H1 (cell line): ENCODE data around the gene ZNF541. TPM values are rescaled to one million over a fixed set of nuclear protein-coding genes. Genes with fewer than 3 reads are reported as not detected.
A peak's percentile ranks its signal among the peaks of the same experiment; 100 is the strongest.

Experiments used
- CTCF ChIA-PET: fragments of 300-600 bp; sonication (Branson Sonifier 250); formaldehyde crosslinking; loops from one replicate; lab custom pipeline; 2021; ENCODE audit not compliant: partially characterized antibody; lab: Charles Lee
- POLR2A ChIA-PET: fragments of 300-600 bp; sonication (Branson Sonifier 250); formaldehyde crosslinking; loops from one replicate; lab custom pipeline; 2021; ENCODE audit warnings: inconsistent platforms; ENCODE audit not compliant: partially characterized antibody; lab: Charles Lee
- DNase-seq, 2 experiments: peaks; one replicate each; pipeline versions ENCODE4 v3.0.0 to v3.0.0-alpha.2; 2010 to 2022; ENCODE audit warnings: low spot score in 2 of 2, low read depth in 1 of 2, mixed read lengths in 1 of 2
- FAIRE-seq: peaks from 2 replicates; lab custom pipeline; 2011; peaks lifted over from hg19 to GRCh38; lab: Jason Lieb, UNC
- H2AFZ ChIP-seq: 2 replicates; pipeline ENCODE4 v1.8.1; 2012; ENCODE audit warnings: low read length, inconsistent platforms
- H2AK5ac ChIP-seq: 2 replicates; pipeline ENCODE4 v1.6.1; 2013; ENCODE audit warnings: low read depth, low read length
- H2BK120ac ChIP-seq: replicated peaks from 2 replicates; pipeline ENCODE3; 2013; ENCODE audit warnings: low read depth, low read length, inconsistent platforms
- H2BK12ac ChIP-seq: 2 replicates; pipeline ENCODE4 v1.6.1; 2013; ENCODE audit warnings: low read depth, low read length
- H2BK15ac ChIP-seq: 2 replicates; pipeline ENCODE4 v1.6.1; 2013; ENCODE audit warnings: low read length
- H2BK20ac ChIP-seq: 2 replicates; pipeline ENCODE4 v1.6.1; 2013; ENCODE audit warnings: low read length
- H2BK5ac ChIP-seq: 2 replicates; pipeline ENCODE4 v1.6.1; 2013; ENCODE audit warnings: low read depth, low read length
- H3K14ac ChIP-seq: 2 replicates; pipeline ENCODE4 v1.6.1; 2013; ENCODE audit warnings: inconsistent platforms; ENCODE audit not compliant: insufficient read length
- H3K18ac ChIP-seq: 2 replicates; pipeline ENCODE4 v1.6.1; 2013; ENCODE audit warnings: low read length; ENCODE audit errors: extremely low read depth
- H3K23ac ChIP-seq: 2 replicates; pipeline ENCODE4 v1.6.1; 2013; ENCODE audit warnings: inconsistent platforms; ENCODE audit not compliant: insufficient read length
- H3K23me2 ChIP-seq: 2 replicates; pipeline ENCODE4 v1.6.1; 2013; ENCODE audit warnings: low read depth, low read length
- H3K27ac ChIP-seq: 2 replicates; pipeline ENCODE4 v1.6.1; 2011; ENCODE audit warnings: low read depth, low read length, inconsistent platforms
- H3K27me3 ChIP-seq, 4 experiments: replicated peaks in 1 of 4; 1 replicate in 1 of 4; 2 replicates in 3 of 4; pipeline versions ENCODE4 v1.6.1 to v1.8.1; 2011 to 2013; ENCODE audit warnings: low read length in 3 of 4, mild to moderate bottlenecking in 3 of 4, inconsistent platforms in 2 of 4, mixed read lengths in 2 of 4, moderate library complexity in 1 of 4; ENCODE audit not compliant: control insufficient read depth in 3 of 4, insufficient read depth in 3 of 4; ENCODE audit errors: extremely low read depth in 1 of 4
- H3K36me3 ChIP-seq, 4 experiments: 2 replicates each; pipeline versions ENCODE4 v1.6.1 to v1.8.1; 2011 to 2013; ENCODE audit warnings: mild to moderate bottlenecking in 4 of 4, low read length in 3 of 4, moderate library complexity in 2 of 4, control low read depth in 1 of 4, inconsistent platforms in 1 of 4; ENCODE audit not compliant: insufficient read depth in 4 of 4, control insufficient read depth in 2 of 4
- H3K4ac ChIP-seq: replicated peaks from 2 replicates; pipeline ENCODE3; 2013; ENCODE audit warnings: low read length, low read depth, mixed read lengths, inconsistent platforms; ENCODE audit not compliant: insufficient read length
- H3K4me1 ChIP-seq, 4 experiments: replicated peaks in 1 of 4; 1 replicate in 1 of 4; 2 replicates in 3 of 4; pipeline versions ENCODE4 v1.6.1 to v1.8.1; 2011 to 2013; ENCODE audit warnings: low read length in 3 of 4, inconsistent platforms in 2 of 4, mixed read lengths in 1 of 4; ENCODE audit not compliant: insufficient read depth in 4 of 4, control insufficient read depth in 3 of 4
- H3K4me2 ChIP-seq, 2 experiments: 2 replicates each; pipeline versions ENCODE4 v1.6.1 to v1.8.1; 2011 to 2013; ENCODE audit warnings: low read depth in 2 of 2, low read length in 2 of 2, control low read depth in 1 of 2, inconsistent platforms in 1 of 2, mild to moderate bottlenecking in 1 of 2; ENCODE audit not compliant: insufficient read depth in 1 of 2
- H3K4me3 ChIP-seq, 4 experiments: fragments of 200-600, 300-600 bp in 1 of 4; sonication (generic), shearing (Covaris generic), sonication (Bioruptor Twin) in 1 of 4; 2 replicates each; pipeline versions ENCODE4 v1.5.1 to v1.8.1; 2011 to 2016; ENCODE audit warnings: low read length in 4 of 4, low read depth in 3 of 4, control low read depth in 2 of 4, inconsistent platforms in 2 of 4, mild to moderate bottlenecking in 2 of 4, mixed read lengths in 1 of 4, moderate library complexity in 1 of 4; ENCODE audit not compliant: insufficient read depth in 2 of 4; ENCODE audit errors: extremely low read depth in 1 of 4
- H3K56ac ChIP-seq: replicated peaks from 2 replicates; pipeline ENCODE3; 2013; ENCODE audit warnings: low read depth, mild to moderate bottlenecking, mixed read lengths, low read length, inconsistent platforms; ENCODE audit not compliant: insufficient read length
- H3K79me1 ChIP-seq: 2 replicates; pipeline ENCODE4 v1.6.1; 2013; ENCODE audit warnings: low read depth, low read length, control low read depth
- H3K79me2 ChIP-seq, 2 experiments: 2 replicates each; pipeline versions ENCODE4 v1.6.1 to v1.8.1; 2012 to 2013; ENCODE audit warnings: low read length in 2 of 2, mild to moderate bottlenecking in 2 of 2, inconsistent platforms in 1 of 2; ENCODE audit not compliant: insufficient read depth in 2 of 2, control insufficient read depth in 1 of 2
- H3K9ac ChIP-seq, 4 experiments: replicated peaks in 1 of 4; 1 replicate in 1 of 4; 2 replicates in 3 of 4; pipeline versions ENCODE4 v1.6.1 to v1.8.1; 2011 to 2013; ENCODE audit warnings: low read depth in 3 of 4, low read length in 3 of 4, control low read depth in 2 of 4, mild to moderate bottlenecking in 2 of 4, moderate library complexity in 2 of 4, inconsistent platforms in 1 of 4; ENCODE audit errors: extremely low read depth in 1 of 4
- H3K9me3 ChIP-seq, 2 experiments: 2 replicates each; pipeline versions ENCODE4 v1.6.1 to v1.8.1; 2012 to 2013; ENCODE audit warnings: mild to moderate bottlenecking in 2 of 2, moderate library complexity in 2 of 2, control low read depth in 1 of 2, inconsistent platforms in 1 of 2, low read depth in 1 of 2, low read length in 1 of 2, mixed read lengths in 1 of 2; ENCODE audit not compliant: insufficient read depth in 2 of 2
- H4K20me1 ChIP-seq, 2 experiments: replicated peaks in 1 of 2; 2 replicates each; pipeline versions ENCODE3 to v1.8.1; 2011 to 2013; ENCODE audit warnings: inconsistent platforms in 2 of 2, low read length in 2 of 2, mild to moderate bottlenecking in 1 of 2; ENCODE audit not compliant: insufficient read depth in 2 of 2, control insufficient read depth in 1 of 2
- H4K5ac ChIP-seq: 2 replicates; pipeline ENCODE4 v1.6.1; 2013; ENCODE audit warnings: low read length, low read depth, mixed read lengths, inconsistent platforms; ENCODE audit not compliant: insufficient read length
- H4K8ac ChIP-seq: 2 replicates; pipeline ENCODE4 v1.8.0; 2013; ENCODE audit warnings: mild to moderate bottlenecking, moderate library complexity, low read length, inconsistent platforms; ENCODE audit not compliant: insufficient read depth; ENCODE audit errors: extremely low read depth
- H4K91ac ChIP-seq: replicated peaks from 2 replicates; pipeline ENCODE3; 2013; ENCODE audit warnings: low read length, mixed read lengths, inconsistent platforms; ENCODE audit not compliant: insufficient read length
- ATF3 ChIP-seq: IDR thresholded peaks from 2 replicates; pipeline ENCODE4 v1.6.1; 2011; ENCODE audit warnings: low read depth, mild to moderate bottlenecking, low read length; ENCODE audit not compliant: insufficient read depth
- BRCA1 ChIP-seq: IDR thresholded peaks from 2 replicates; pipeline ENCODE4 v1.6.1; 2012; ENCODE audit warnings: low read depth, low read length, improper control_type of control experiment
- HDAC2 ChIP-seq, 2 experiments: fragments of 300-600 bp in 1 of 2; sonication (generic) in 1 of 2; IDR thresholded peaks; 2 replicates each; pipeline ENCODE4 v1.6.1; 2011 to 2012; ENCODE audit warnings: low read depth in 2 of 2, low read length in 2 of 2, mild to moderate bottlenecking in 2 of 2, moderate library complexity in 2 of 2, borderline replicate concordance in 1 of 2, inconsistent platforms in 1 of 2
- SRF ChIP-seq: IDR thresholded peaks from 2 replicates; pipeline ENCODE4 v1.6.1; 2011; ENCODE audit warnings: mild to moderate bottlenecking, low read depth, low read length, moderate library complexity
- WGBS, 2 experiments: shearing (Covaris generic) in 1 of 2; methylation state at CpG; one replicate each; pipeline versions ENCODE4 v1.1.6 to v1.1.7; 2013 to 2015; ENCODE audit warnings: low lambda C conversion rate in 2 of 2, mixed read lengths in 2 of 2, inconsistent platforms in 1 of 2, low coverage in 1 of 2, missing lambda C conversion rate in 1 of 2; ENCODE audit not compliant: insufficient replicate concordance in 2 of 2, insufficient coverage in 1 of 2, insufficient read length in 1 of 2; ENCODE audit errors: extremely low coverage in 1 of 2, missing lambda C conversion rate in 1 of 2; 5-methylcytosine and 5-hydroxymethylcytosine counted together
- polyA plus RNA-seq, 7 experiments: library from polyadenylated mRNA; depleted of rRNA in 3 of 7; stranded (reverse) in 5 of 7; unstranded in 2 of 7; fragments of >200 nt in 5 of 7; fragments of 200-250 nt in 2 of 7; gene quantifications; 1 replicate in 5 of 7; 2 replicates in 1 of 7; 4 replicates in 1 of 7; pipeline versions ENCODE4 v1.2.1 to v1.2.3, GENCODE V29; 2011 to 2013; ENCODE audit warnings: missing spikeins in 2 of 7, mixed read lengths in 2 of 7
- total RNA-seq: library from RNA; stranded (reverse); fragmentation: NEBNext Ultra II Directional; extraction: Animal tissue kit (Norgen Biotek cat#: 25700); gene quantifications from 2 replicates; pipeline ENCODE4 v1.2.1, GENCODE V29; 2021

ZNF541 gene
- total and polyA plus RNA-seq, 2 of the 8 experiments (the other 6 are each of a cell fraction or from before 2014, with no cell fraction given), result 0.05 TPM; not detected in 1

- ChIA-PET POLR2A (interaction anchor here (0.6 to 6.1 kb wide), 9 partner anchors 8 to 219 kb away, joined by 3 to 59 read pairs (median 3); no protein-coding TSS in a partner anchor), CTCF (interaction anchor here (0.8 to 1.6 kb wide), 12 partner anchors 10 to 127 kb away, joined by 3 to 5 read pairs (median 3); partner anchors contain the start of gene KPTN)
- Histone ChIP-seq H3K36me3 (no peaks in the 10 kb centered on the region; a peak in 1 of 8 replicates), H3K9me3 (no peaks in the 10 kb centered on the region), H3K56ac (no peak overlapping the region), H2BK15ac (peak overlapping the region; percentile 72; the same call in 1 of the 2 replicates), H3K4me2 (peak overlapping the region; percentile 78 to 88), H3K4me3 (peak overlapping the region in 3 of 4 experiments; percentile 23 to 98 (median 89); a peak in 3 of 8 replicates), H3K9ac (no peak overlapping the region; a peak in 1 of 7 replicates), H3K23ac (no peak overlapping the region), H2AK5ac (0 out of 2 replicates have a peak overlapping the region, but pooled peaks have one; percentile 24), H4K5ac (no peak overlapping the region), H3K4me1 (peaks cover 15 to 35% (median 28%) of the 10 kb centered on the region in 4 experiments), H2BK12ac (0 out of 2 replicates have a peak overlapping the region, but pooled peaks have one; percentile 39), H4K91ac (no peak overlapping the region), H3K79me2 (peaks cover 35 to 68% of the 10 kb centered on the region in 2 experiments), H4K20me1 (peaks cover 9 to 11% of the 10 kb centered on the region in 2 experiments), H3K4ac (no peak overlapping the region), H2AFZ (no peak overlapping the region), H2BK120ac (no peak overlapping the region), H2BK20ac (no peak overlapping the region), H2BK5ac (peak overlapping the region; percentile 52; the same call in 1 of the 2 replicates), H4K8ac (no peak overlapping the region), H3K27ac (no peak overlapping the region), H3K14ac (no peak overlapping the region), H3K23me2 (peaks cover 3% of the 10 kb centered on the region), H3K27me3 (no peaks in the 10 kb centered on the region), H3K79me1 (peaks cover 19% of the 10 kb centered on the region), H3K18ac (peak overlapping the region; percentile 68; the same call in 1 of the 2 replicates)
- no peak for DNase-seq
- no peak for TF ChIP-seq BRCA1
- no peak for TF ChIP-seq SRF
- no peak for TF ChIP-seq ATF3
- TF ChIP-seq HDAC2 (IDR thresholded peaks at IDR 0.05; ENCODE audit: borderline replicate concordance in 1 of 2, low read depth in 2 of 2, low read length in 2 of 2), result no peak
- FAIRE-seq, result no peak
- 78% methylated on average over 7 of the region's 7 CpGs; no CpG with 5 or more reads in 1 of the 2 experiments for WGBS, 2 experiments
Observed at GRCh38 chr19:47610902-47611301, 38.0 kb upstream of the ZNF541 start.
